ENCODE data around the gene SLCO2A1.

- TF ChIP-seq CTCF (IDR thresholded peaks at IDR 0.05) (no peak), POLR2A (IDR thresholded peaks at IDR 0.05) (no peak)
These were observed 46.1 kb upstream of the SLCO2A1 start for GRCh38 chr3:134075846-134076245.

Data from body of pancreas (tissue), 4 donors.